Embryonic facial prominence (tissue), 1 donor: Measurements from ENCODE around the gene ATRNL1.

ENCODE experiments used
- DNase-seq: peaks from one replicate; pipeline ENCODE4 v3.0.0-alpha.2; 2016; ENCODE audit errors: extremely low spot score

ATRNL1 gene

GRCh38 chr10:115981081-115981480 lies 887.9 kb downstream of the ATRNL1 start:
- no peak for DNase-seq

- DNase-seq: no peak
Measured at GRCh38 chr10:115982076-115982475, 888.9 kb downstream of the ATRNL1 start.

GRCh38 chr10:115982526-115982925 lies 889.4 kb downstream of the ATRNL1 start:
- DNase-seq: no peak

GRCh38 chr10:115985786-115986185 lies 892.6 kb downstream of the ATRNL1 start:
- DNase-seq: no peak

- DNase-seq: no peak
Measured at GRCh38 chr10:115988380-115988779, 895.2 kb downstream of the ATRNL1 start.

- no peak for DNase-seq
Measured at GRCh38 chr10:115989621-115990020, 896.5 kb downstream of the ATRNL1 start.

GRCh38 chr10:115992236-115992986 lies 899.2 kb downstream of the ATRNL1 start:
- no peak for DNase-seq

- no peak for DNase-seq
Measured at GRCh38 chr10:115996031-115996430, 902.9 kb downstream of the ATRNL1 start.

- DNase-seq: no peak
Measured at GRCh38 chr10:115998301-115998700, 905.1 kb downstream of the ATRNL1 start.
